NCI-H2196 treated with DMSO at 0.1 percent for 48 hours (cell line): Measurements from ENCODE around the gene SERPINA10.
"Not testable (repeated sequence)": the region's sequence is repeated elsewhere in the genome, so short reads cannot be mapped to it uniquely, and the experiment has no call there.

Experiments used
- DNase-seq: peaks from one replicate; lab custom pipeline; 2025; ENCODE audit not compliant: unreplicated experiment; lab: John Stamatoyannopoulos, UW

Gene SERPINA10

DNA sequence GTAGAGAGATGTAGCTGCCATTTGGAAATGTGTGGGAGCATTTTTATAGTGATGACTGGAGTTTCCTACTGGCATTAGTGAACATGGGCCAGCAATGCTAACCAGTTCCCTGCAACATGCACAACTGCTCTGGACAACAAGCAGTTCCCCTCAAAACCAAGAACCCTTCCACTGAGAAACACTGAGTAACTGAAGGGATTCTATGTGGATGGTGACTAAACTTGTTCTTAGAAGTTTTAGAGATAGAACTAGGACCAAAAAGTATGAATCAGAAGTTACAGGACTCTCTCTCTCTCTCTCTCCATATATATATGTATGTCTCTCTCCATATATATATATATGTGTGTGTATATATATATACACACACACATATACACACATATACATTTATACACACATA is 7.9 kb downstream of the SERPINA10 start:
- no peak for DNase-seq

DNA sequence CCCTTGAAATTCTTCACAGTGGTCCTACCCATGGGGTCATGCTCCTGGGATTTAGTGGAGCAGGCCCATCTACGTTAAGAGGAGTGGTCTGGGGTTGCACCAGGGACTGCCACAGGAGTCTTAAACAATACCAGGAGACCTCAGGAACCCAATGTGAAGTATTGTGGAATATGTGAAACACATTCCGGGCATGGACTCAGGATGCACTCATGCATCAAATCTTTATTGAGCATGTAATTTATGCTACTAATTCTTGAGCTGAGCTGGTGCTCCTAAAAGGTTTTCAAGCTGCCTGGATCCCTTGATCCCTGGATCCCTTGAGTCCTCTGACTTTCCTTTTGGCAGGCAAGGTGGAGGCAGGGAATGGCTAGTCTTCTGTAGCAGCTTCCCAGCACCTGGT is 8.8 kb downstream of the SERPINA10 start:
- DNase-seq: no peak

DNA sequence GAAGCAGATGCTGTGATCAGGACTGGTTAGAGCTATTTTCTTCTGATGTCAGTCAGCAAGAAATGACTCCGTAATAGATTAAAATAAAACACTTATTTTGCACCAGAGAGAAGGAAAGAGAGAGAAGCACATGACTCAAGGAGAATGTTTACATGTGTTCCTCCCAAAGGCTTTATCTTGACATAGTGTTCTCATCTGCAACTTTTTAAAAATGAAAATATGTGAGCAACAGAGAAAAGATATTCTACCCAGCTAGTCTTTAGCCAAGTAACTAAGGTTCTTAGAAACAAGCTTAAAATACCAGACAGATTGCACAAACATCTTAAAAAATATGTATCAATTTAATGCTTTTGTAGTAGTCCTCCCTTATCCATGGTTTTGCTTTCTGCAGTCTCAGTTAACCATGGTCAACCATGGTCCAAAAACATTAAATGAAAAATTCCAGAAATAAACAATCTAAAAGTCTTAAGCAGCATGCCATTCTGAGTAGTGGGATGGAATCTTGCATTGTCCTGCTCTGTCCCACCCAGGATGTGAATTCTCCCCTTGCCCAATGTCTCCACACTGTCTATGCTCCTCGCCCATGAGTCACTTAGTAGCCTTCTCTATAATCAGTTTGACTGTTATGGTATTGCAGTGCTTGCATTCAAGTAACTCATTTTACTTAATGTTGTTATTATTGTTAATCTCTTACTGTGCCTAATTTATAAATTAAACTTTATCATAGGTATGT is 9.9 kb downstream of the SERPINA10 start:
- no peak for DNase-seq

DNA sequence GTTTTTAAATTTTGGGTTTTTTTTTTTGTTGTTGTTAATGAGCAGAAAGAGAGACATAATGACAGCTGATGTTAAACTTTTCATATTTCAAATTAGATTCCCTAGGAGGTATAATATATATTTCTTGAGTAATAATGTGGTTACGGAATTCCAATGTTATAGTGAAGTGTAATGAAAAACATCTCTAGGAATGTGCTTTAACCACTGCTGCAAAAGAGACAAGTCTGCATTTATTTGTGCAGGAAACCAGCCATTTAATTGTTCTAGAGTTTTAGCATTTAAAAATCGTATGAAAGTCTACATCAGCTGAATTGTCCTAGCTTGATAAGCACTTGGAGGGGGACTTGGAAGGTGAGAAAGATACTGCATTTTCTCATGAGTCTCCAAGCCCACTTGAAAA is 14.3 kb downstream of the SERPINA10 start:
- no peak for DNase-seq

DNA sequence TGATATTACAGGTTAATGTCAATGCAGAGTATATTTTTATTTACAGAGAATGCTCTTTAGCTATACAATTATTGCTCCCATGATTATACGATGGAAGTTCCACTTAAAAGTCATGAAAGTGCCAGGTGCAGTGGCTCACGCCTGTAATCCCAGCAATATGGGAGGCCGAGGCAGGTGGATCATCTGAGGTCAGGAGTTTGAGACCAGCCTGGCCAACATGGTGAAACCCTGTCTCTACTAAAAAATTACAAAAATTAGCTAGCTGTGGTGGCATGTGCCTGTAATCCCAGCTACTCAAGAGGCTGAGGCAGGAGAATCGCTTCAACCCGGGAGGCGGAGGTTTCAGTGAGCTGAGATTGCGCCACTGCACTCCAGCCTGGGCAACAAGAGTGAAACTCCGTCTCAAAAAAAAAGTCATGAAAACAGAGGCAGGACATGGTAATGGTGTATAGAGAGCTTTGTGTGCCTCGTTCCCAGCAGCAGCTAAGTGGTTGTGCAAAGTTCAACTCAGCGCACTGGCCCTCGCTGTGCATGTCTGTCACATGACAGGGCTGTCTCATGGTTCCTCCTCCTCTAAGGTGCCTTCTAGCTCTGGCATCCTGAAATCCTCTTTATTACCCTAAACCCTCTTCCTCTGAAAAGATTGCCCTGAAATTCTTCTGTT is 16.0 kb downstream of the SERPINA10 start:
- DNase-seq: not testable (repeated sequence)

DNA sequence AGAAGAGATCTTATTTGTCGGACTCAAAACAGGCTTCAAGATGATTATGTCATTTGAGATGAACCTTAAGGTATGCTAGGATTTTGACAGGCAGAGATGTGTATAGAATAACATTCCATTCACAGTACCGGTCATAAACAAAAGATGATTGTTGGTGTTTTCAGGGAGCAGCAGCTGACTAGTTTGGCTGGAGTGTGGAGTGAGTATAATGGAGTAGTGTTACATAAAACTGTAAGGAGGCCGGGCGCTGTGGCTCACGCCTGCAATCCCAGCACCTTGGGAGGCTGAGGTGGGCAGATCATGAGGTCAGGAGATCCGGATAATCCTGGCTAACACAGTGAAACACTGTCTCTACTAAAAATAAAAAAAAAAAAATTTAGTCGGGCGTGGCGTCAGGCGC is 23.9 kb downstream of the SERPINA10 start:
- DNase-seq: no peak

DNA sequence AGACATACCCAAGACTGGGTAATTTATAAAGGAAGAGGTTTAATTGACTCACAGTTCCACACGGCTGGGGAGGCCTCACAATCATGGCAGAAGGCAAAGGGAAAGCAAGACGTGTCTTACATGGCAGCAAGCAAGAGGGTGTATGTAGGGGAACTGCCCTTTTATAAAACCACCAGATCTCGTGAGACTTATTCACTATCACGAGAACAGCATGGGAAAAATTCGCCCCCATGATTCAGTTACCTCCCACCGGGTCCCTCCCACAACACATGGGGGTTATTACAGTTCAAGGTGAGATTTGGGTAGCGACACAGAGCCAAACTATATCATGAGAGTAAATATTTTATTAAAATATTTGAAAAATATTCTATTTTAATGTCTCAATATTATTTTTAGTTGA is 24.5 kb downstream of the SERPINA10 start:
- DNase-seq: not testable (repeated sequence)

DNA sequence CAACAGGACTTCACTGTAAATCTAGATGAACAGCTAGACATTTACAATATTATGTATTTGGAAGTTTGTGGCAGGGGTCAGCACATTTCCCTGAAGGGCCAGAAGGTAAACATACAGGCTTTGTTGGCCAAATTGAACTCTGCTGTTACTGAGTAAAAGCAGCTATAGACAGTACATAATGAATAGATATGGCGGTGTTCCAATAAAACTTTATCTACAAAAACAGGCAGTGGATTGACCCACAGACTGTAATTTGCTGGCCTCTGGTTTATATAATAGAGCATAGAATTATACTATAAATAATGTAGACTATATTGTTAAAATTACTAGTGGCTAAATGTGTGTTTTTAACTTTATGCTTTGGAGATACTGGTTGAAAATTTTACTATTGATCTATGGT is 25.7 kb downstream of the SERPINA10 start:
- no peak for DNase-seq

DNA sequence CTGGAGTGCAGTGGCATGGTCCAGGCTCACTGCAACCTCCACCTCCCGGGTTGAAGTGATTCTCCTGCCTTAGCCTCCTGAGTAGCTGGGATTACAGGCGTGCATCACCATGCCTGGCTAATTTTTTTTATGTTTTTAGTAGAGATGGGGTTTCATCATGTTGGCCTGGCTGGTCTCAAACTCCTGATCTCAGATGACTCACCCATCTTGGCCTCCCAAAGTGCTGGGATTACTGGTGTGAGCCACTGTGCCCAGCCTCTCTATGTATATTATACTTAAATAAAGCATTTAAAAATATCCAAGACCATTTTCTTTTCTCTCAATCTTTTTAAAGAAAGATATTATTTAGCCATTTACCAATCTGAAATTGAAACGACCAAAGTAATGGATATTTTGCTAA is 28.9 kb downstream of the SERPINA10 start:
- DNase-seq: not testable (repeated sequence)

DNA sequence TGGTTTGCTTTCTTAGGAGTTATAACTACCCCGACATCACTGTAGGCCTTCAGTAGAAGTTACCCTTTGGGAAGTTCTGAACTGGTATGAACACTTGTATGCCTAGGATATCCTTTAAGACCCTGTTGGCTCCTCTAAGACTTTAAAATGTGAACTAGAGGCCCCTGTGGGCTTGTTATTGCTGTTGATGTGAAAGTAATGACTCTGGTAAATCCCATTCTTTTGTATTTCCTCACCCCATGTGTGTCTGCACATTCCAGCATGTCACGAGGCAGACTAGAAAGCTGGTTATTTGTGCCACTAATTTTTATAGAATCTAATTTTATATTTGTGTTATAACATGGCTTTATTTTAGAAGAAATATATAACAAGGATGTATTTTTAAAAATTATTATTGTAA is 48.9 kb downstream of the SERPINA10 start:
- no peak for DNase-seq

DNA sequence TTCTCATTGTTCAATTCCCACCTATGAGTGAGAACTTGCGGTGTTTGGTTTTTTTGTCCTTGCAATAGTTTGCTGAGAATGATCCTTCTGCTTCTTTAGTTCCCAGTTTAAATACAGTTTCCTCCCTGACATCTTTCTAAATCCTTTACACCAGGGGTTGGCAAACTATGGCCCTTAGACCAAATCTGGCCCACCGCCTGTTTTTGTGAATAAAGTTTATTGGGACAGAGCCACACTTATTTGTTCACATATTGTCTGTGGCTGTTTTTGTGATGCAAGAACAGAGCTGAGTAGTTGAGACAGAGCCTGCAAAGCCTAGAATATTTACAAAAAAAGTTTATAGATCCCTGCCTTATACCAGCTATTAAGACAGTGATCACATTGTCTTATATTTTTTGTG is 53.7 kb downstream of the SERPINA10 start:
- DNase-seq: no peak

DNA sequence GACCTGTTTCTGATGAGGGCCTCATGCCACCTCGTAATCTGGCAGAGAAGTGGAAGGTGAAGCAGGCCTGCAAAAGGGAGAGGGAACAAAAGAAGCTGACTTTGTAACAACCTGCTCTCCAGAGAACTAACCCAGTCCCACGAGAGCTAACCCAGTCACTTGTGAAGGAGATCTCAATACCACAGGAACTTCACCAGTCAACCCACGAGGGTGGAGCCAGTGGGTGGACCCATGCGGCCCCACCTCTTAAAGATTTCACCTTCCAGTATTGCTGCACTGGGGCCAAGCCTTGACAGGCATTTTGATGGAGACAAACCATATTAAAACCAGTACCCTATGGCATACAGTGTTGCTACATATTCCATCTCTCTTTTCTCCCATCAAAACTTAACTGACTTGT is 55.1 kb downstream of the SERPINA10 start:
- DNase-seq: no peak

DNA sequence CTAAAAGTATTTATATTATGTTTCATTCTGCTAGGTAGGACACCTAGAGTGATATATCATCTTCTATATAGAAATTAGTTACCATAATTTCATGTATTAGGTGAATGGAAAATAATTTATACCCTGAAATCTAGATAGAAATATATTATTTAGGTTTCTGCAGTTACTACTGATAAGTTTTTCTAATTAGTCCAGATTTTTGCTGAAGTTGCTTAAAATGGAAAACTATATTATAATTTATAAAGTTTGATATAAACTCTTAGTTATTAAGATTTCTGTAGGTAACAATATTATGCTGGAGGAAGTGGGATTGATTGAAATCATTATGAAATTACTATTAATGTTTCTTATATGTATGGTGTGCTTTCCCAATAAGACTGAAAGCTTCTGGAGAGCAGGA is 56.0 kb downstream of the SERPINA10 start:
- no peak for DNase-seq
